Activated naive CD4-positive, alpha-beta T cell (primary cell): ENCODE measurements around the gene RPS27L.
"Not testable (repeated sequence)": the region's sequence is repeated elsewhere in the genome, so short reads cannot be mapped to it uniquely, and the experiment has no call there.

Experiments used
- DNase-seq, 4 experiments: peaks; one replicate each; lab custom pipeline; 2025; lab: John Stamatoyannopoulos, UW

Gene RPS27L

GRCh38 chr15:63098901-63099300 lies 58.4 kb downstream of the RPS27L start:
- DNase-seq, result not testable (repeated sequence)
